Activated CD4-positive, alpha-beta T cell treated with anti-CD3 and anti-CD28 coated beads for 36 hours (primary cell): ENCODE data around the gene NOL9. TPM values are rescaled to one million over a fixed set of nuclear protein-coding genes. Genes with fewer than 3 reads are reported as not detected.

Source experiments
- ATAC-seq: fragments of 200-7000 bp; cut with Tn5 transposase; one replicate; pipeline ENCODE4 v1.10.0; 2021; ENCODE audit warnings: mild to moderate bottlenecking, moderate library complexity
- CTCF ChIA-PET: fragments of 350-600 bp; sonication (Branson Sonifier 250); formaldehyde crosslinking; loops from one replicate; lab custom pipeline; 2021; ENCODE audit warnings: antibody characterized with exemption; lab: Charles Lee
- POLR2A ChIA-PET: fragments of 350-600 bp; sonication (Branson Sonifier 250); formaldehyde crosslinking; loops from one replicate; lab custom pipeline; 2021; ENCODE audit warnings: antibody characterized with exemption, inconsistent platforms; lab: Charles Lee
- DNase-seq: peaks from one replicate; pipeline ENCODE4 v3.0.0-alpha.2; 2020
- H3K27ac Mint-ChIP-seq: one replicate; pipeline ENCODE4 v1.8.0; 2021; ENCODE audit warnings: mixed read lengths
- H3K27me3 Mint-ChIP-seq: one replicate; pipeline ENCODE4 v1.8.0; 2021; ENCODE audit warnings: mixed read lengths
- H3K36me3 Mint-ChIP-seq: one replicate; pipeline ENCODE4 v1.8.0; 2021; ENCODE audit warnings: low read depth, mixed read lengths
- H3K4me1 Mint-ChIP-seq: one replicate; pipeline ENCODE4 v1.8.0; 2021; ENCODE audit warnings: mixed read lengths
- H3K4me3 Mint-ChIP-seq: one replicate; pipeline ENCODE4 v1.8.0; 2021; ENCODE audit warnings: mild to moderate bottlenecking, moderate library complexity, mixed read lengths
- H3K9me3 Mint-ChIP-seq: one replicate; pipeline ENCODE4 v1.8.0; 2021; ENCODE audit warnings: low read depth, mixed read lengths
- intact Hi-C, 2 experiments: fragments of 100-400 bp; cut with DNase I in 1 of 2; cut with micrococcal nuclease in 1 of 2; formaldehyde crosslinking; loops; one replicate each; pipeline versions ENCODE4 v1.14.2 to v1.15.1; 2022 to 2024; cut with DNase I, micrococcal nuclease
- total RNA-seq, 2 experiments: library from RNA; stranded (reverse); gene quantifications; one replicate each; pipeline ENCODE4 v1.2.3, GENCODE V29; 2021

The NOL9 gene
- total RNA-seq, 2 experiments from 2014 or later = 37.4 to 44.7 TPM

DNA sequence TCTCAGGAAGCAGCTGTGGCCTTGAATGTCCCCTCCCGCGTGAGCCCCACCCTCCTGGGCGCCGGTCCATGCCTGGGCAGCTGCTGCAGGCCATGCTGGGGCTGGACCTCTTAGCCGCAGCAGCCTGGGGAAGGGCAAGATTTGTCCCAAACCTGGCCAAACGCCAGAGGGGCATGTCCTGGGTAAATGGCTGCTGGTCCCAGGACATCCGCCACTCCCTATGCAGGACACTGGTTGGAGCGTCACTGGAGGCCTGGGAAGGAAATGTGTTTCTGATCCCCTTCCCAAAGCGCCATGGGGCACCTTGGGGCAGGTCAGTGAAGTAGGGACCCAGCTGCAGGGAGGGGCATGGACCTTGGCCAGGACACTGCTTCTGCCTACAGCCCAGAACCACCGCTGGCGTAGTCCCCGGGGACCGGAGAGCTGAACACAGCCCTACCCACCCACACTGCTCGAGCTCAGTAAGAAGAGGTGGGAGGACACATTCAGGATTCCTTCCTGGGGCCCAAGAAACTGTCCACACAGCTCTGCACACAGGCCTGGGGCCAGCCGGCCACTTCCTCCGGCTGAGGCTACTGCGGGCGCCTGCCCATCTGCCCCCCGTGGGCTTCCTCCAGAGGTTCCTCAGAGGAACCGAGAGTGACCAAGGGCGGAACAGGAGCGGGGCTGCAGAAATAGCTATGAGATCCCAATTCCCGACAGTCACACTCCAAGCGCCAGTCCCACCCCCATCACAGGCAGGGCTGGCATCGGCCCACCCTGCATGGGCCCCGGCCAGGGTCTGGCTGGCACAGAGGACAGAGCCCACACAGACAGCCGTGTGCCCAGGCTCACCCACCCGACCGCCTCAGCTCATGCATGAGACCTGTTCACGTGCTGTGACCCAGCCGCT, 52.1 kb downstream of the NOL9 start:
- Mint-ChIP-seq H3K27me3 (peaks cover 9% of the 10 kb centered on the region), H3K9me3 (no peaks in the 10 kb centered on the region), H3K4me3 (no peak overlapping the region), H3K36me3 (no peaks in the 10 kb centered on the region), H3K4me1 (peaks cover 6% of the 10 kb centered on the region), H3K27ac (no peak overlapping the region)
- intact Hi-C loops = no loop called here
- CTCF ChIA-PET = interaction anchor here (1.4 kb wide), 1 partner anchor 12 kb away, joined by 4 read pairs; no protein-coding TSS in a partner anchor
- ATAC-seq = no peak
- POLR2A ChIA-PET = no interaction called here
- DNase-seq = no peak

DNA sequence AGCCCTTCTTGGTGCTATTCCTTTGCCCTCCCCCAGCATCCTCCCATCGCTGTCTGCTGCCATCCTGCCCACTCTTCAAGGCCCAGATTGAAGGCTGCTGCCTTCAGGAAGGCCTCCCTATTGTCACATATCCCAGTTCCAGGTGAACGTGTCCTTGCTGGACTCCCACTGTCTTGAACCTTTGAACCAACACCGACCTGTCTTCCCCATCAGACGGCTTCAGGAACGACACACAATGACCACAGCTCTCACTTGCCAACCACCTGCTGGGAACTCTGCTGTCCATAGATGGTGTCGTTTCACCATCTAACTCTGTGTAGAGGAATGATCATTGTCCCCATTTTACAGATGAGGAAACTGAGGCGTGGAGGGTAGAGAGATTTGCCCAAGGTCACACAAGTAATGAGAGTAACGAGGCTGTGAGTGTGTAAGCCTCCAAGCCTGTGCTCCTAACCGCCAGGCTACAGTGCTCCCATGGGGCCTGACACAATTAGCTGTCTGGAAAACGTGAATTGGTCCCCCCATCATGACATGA, 53.0 kb downstream of the NOL9 start:
- ATAC-seq (no peak), DNase-seq (no peak)
- intact Hi-C loops = no loop called here
- Mint-ChIP-seq H3K27ac (no peak overlapping the region), H3K4me1 (peaks cover 6% of the 10 kb centered on the region), H3K4me3 (no peak overlapping the region), H3K9me3 (no peaks in the 10 kb centered on the region), H3K36me3 (no peaks in the 10 kb centered on the region), H3K27me3 (peaks cover 9% of the 10 kb centered on the region)
- CTCF ChIA-PET = no interaction called here
- POLR2A ChIA-PET = no interaction called here

DNA sequence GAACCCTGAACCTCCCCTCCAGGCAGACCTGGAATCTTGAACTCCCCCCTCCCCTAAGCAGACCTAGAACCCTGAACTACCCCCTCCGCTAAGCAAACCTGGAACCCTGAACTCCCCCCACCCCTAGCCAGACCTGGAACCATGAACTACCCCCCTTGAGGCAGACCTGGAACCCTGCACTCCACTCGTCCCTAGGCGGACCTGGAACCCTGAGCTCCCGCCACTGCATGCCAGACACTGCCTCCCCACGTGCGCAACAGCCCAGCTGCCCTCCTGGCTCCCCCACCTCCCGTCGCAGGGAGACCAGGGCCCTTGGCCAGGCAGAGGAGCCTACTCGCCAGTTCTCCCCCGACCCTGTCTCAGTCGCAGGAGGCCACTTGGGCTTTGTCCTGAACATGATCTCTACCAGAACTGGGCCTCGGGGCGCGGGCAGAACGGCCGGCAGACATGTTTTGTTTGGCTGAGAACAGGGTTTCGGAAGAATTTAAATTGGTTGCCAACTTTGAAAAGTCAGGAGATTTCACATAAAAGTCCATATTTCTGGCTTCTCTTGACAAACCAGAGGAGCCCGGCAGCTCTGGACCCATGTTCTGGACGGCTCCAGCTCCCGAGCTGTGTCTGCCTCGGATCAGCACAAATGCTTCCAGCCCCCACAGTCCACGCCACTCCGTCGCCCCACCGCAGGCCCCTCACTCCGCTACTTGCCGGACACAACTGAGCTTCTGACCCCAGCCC, 53.6 kb downstream of the NOL9 start:
- ATAC-seq (no peak), DNase-seq (no peak)
- CTCF ChIA-PET = no interaction called here
- H3K9me3 Mint-ChIP-seq = no peaks in the 10 kb centered on the region
- H3K27me3 Mint-ChIP-seq = peaks cover 9% of the 10 kb centered on the region
- POLR2A ChIA-PET = no interaction called here
- H3K36me3 Mint-ChIP-seq = no peaks in the 10 kb centered on the region
- H3K4me1 Mint-ChIP-seq = peaks cover 6% of the 10 kb centered on the region
- intact Hi-C loops = no loop called here
- H3K4me3 Mint-ChIP-seq = no peak overlapping the region
- no peak overlapping the region for H3K27ac Mint-ChIP-seq

DNA sequence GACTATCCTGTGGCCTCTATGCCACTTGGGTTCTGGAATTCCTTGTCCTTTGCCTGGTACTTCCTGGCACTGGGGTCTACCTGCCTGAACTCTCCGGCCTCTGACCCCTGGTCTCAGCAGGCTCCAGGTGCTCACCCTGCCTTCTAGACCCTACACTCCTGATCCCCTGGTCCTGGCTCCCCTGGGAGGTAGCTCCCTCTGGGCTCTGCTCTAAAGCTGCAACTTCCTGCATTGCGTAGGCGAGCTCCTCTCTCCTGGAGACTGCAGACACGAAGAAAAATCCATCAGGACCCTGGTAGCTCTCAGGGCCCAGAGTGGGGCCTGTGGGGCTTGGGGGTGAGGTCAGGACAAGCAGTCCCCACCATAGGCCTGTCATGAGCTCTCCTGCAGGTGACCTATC, 55.0 kb downstream of the NOL9 start:
- H3K36me3 Mint-ChIP-seq = no peaks in the 10 kb centered on the region
- H3K9me3 Mint-ChIP-seq = no peaks in the 10 kb centered on the region
- POLR2A ChIA-PET = interaction anchor here (0.6 kb wide), 1 partner anchor 135 kb away, joined by 3 read pairs; no protein-coding TSS in a partner anchor
- H3K27me3 Mint-ChIP-seq = peaks cover 9% of the 10 kb centered on the region
- H3K4me1 Mint-ChIP-seq = peaks cover 8% of the 10 kb centered on the region
- DNase-seq = no peak
- intact Hi-C loops = no loop called here
- H3K27ac Mint-ChIP-seq = no peak overlapping the region
- no peak overlapping the region for H3K4me3 Mint-ChIP-seq
- CTCF ChIA-PET = interaction anchor here (1.0 to 2.4 kb wide), 2 partner anchors 12 to 13 kb away, joined by 3 to 9 read pairs; no protein-coding TSS in a partner anchor
- ATAC-seq = no peak

DNA sequence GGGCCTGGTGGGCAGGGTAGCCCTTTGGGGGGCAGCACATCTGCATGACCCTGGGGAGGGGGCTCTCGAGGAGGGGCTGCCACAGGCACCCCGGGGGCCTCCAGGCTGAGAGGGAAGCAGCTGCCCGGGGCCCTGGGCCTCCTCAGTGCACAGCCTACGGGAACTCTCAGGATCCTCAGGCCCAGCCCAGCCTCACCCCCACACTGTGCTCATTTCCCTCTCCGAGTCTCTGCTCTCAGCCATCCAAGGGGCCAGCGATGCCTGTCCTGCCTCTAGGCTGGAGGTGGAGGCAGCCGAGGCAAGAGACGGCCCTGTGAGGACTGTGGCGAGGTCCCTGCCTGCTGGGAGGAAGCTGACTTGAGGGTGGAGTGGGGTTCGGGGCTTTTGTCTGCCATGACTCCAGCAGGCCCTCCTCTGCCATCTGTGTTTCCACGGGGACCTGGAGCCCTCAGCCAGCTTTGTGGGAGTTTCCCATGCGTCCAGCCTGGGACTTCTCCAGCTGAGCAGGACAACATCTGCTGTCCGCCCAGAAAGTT, 55.7 kb downstream of the NOL9 start:
- DNase-seq (no peak), ATAC-seq (no peak)
- Mint-ChIP-seq H3K27ac (no peak overlapping the region), H3K27me3 (peaks cover 9% of the 10 kb centered on the region), H3K9me3 (no peaks in the 10 kb centered on the region), H3K4me1 (peaks cover 8% of the 10 kb centered on the region), H3K36me3 (no peaks in the 10 kb centered on the region), H3K4me3 (no peak overlapping the region)
- POLR2A ChIA-PET = no interaction called here
- CTCF ChIA-PET = interaction anchor here (0.6 to 2.4 kb wide), 5 partner anchors 11 to 428 kb away, joined by 3 to 9 read pairs (median 3); no protein-coding TSS in a partner anchor
- intact Hi-C loops = no loop called here

DNA sequence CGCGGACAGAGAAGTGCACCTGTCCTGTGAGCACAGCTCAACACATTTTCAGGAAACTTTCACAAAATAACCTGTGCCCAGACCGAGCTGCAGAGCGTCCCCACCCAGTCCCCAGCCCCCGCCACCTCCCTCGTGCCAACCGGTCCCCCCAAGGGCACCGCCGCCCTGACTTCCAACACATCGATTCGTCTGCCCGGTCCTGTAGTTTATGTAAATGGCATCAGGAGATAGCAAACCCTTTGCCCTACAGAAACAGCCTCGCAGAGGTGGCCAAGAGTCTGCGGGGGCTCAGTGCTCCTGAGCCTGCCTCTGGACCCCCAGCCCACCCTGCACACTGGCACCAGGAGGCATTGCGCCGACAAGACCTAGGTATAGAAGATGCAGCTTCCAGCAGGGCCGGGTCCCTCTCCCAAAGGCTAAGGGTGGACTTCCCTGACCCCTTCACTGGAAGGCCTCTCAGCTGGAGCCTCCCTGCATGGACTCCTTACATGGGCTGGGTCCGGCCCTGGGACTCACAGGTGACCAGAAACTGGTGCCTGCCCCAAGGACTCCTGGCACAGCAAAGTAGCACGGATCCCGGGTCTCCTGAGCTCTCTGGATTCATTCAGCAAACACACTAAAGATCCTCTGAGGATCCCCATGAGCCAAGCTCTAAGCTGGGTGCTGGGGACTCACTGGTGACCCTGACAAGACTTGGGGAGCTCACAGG, 56.3 kb downstream of the NOL9 start:
- Mint-ChIP-seq H3K36me3 (no peaks in the 10 kb centered on the region), H3K27me3 (peaks cover 9% of the 10 kb centered on the region), H3K4me1 (peaks cover 8% of the 10 kb centered on the region), H3K4me3 (peak overlapping the region; percentile 58), H3K9me3 (no peaks in the 10 kb centered on the region), H3K27ac (peak overlapping the region; percentile 19)
- POLR2A ChIA-PET = no interaction called here
- intact Hi-C loops = no loop called here
- ATAC-seq (no peak), DNase-seq (no peak)
- CTCF ChIA-PET = interaction anchor here (0.6 to 2.4 kb wide), 5 partner anchors 11 to 64 kb away, joined by 3 to 9 read pairs (median 3); no protein-coding TSS in a partner anchor

DNA sequence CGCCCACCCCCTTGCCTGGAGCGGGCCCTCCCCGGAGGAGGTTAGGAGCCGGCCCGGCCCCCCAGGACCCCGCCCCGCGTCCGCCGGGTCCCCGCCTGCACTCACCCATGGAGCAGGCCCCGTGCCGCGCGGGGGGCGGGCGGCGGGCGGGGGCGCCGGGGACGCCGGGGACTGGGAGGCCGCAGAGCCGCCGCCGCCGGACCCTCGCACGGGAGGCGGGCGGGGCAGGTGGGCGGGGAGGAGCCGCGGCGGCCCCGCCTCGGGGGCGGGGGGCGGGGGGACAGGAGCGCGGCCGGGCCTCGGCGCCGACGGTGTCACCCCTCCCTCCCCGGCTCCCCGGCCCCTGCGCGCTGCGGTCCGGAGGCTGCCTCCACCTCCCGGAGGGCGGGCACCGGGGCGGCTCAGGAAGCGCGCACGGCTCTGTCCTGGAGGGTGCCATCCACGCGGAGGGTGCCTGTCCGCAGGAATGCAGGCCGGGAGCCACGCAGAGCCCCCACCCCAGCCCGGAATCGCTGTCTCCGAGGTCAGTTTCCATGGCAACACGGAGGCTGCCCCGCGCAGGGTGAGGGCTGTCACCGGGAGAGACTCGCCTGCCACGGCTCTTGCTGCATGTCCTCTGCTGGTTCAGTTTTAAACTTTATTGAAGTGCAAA, 57.0 kb downstream of the NOL9 start:
- no peaks in the 10 kb centered on the region for H3K9me3 Mint-ChIP-seq
- peaks cover 9% of the 10 kb centered on the region for H3K27me3 Mint-ChIP-seq
- ChIA-PET CTCF (interaction anchor here (2.4 kb wide), 1 partner anchor 11 kb away, joined by 9 read pairs; no protein-coding TSS in a partner anchor), POLR2A (no interaction called here)
- peak overlapping the region; percentile 58 for H3K4me3 Mint-ChIP-seq
- intact Hi-C loops = no loop called here
- ATAC-seq (peak; percentile 65), DNase-seq (peak; percentile 65)
- H3K4me1 Mint-ChIP-seq = peaks cover 8% of the 10 kb centered on the region
- no peaks in the 10 kb centered on the region for H3K36me3 Mint-ChIP-seq
- peak overlapping the region; percentile 19 for H3K27ac Mint-ChIP-seq

DNA sequence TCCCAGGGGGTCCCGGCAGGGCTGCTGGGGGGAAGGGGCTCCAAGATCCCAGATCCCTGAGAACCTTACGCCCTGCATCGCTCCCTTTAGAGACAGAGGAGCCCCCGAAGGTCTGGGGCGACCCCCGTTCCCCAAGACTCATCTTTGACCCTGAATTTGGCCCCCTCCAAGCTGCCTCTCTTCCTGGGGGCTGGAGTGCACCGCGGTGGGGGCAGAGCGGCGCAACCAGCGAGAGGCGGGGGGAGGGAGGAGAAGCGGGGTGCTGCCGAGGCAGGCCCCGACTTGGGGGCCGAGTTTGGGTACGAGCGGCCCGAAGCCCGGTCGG, 57.5 kb downstream of the NOL9 start:
- Mint-ChIP-seq H3K4me1 (peaks cover 8% of the 10 kb centered on the region), H3K27ac (no peak overlapping the region), H3K9me3 (no peaks in the 10 kb centered on the region), H3K36me3 (no peaks in the 10 kb centered on the region), H3K4me3 (no peak overlapping the region), H3K27me3 (peaks cover 9% of the 10 kb centered on the region)
- DNase-seq = no peak
- no peak for ATAC-seq
- POLR2A ChIA-PET = no interaction called here
- CTCF ChIA-PET = no interaction called here
- intact Hi-C loops = no loop called here

DNA sequence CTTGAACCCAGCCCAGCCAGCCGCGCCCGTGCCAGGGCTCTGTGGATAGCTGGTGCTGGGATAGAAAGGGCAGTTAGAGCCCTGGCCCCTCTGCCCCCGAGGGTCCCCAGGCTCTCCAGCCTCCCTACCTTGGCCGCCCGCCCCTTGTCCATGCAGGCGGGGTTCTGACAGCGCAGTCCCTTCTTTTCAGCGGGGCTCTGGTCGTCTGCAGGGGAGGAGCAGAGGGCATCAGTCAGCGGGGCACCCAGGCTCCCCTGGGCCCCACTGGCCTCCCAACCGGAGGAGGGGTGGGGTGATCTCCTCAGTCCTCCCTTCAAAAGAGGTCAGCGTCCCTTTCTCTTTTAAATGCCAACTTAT, 58.0 kb downstream of the NOL9 start:
- peaks cover 9% of the 10 kb centered on the region for H3K27me3 Mint-ChIP-seq
- DNase-seq = no peak

DNA sequence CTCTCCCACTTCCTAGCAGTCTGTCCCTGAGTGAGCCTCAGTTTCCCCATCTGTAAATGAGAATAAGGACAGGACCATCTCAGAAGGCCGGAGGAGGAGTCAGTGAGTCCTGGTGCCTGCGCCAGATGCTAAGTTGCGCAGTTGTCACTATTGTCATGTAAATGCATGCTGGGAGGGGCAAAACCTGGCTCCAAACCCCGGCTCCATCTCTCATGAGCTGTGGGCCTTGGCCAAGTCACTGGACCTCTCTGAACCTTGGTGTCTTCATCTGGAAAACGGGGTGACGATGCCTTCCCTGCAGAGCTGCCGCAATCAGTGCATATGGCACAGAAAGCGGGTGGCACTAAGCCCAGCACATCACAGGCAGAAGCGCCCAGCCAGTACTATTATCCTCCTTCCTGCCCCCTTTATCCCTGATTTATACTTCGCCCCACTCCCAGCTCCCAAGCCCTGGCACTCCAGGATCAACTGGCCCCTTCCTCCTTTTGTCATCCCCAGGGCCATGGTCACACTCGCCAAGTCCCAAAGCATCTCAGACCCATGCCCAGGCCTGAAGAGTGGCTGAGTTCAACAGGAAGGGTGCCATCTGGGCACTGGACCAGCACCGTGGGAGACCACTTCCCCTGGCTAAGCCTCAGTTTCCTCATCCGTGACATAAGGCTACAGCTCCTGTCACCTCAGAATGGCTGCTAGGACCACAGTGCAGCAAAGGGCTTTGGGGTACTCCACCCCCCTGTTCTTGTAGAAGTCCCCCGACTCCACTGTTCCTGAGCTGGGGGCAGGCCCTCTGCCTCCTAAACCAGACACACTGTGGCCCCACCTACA, 58.6 kb downstream of the NOL9 start:
- H3K27ac Mint-ChIP-seq = no peak overlapping the region
- peaks cover 6% of the 10 kb centered on the region for H3K27me3 Mint-ChIP-seq
- POLR2A ChIA-PET = interaction anchor here (0.6 kb wide), 1 partner anchor 125 kb away, joined by 5 read pairs; no protein-coding TSS in a partner anchor
- H3K4me3 Mint-ChIP-seq = no peak overlapping the region
- H3K36me3 Mint-ChIP-seq = no peaks in the 10 kb centered on the region
- ATAC-seq = no peak
- CTCF ChIA-PET = interaction anchor here (0.5 to 0.7 kb wide), 2 partner anchors 9 to 467 kb away, joined by 3 read pairs; no protein-coding TSS in a partner anchor
- intact Hi-C loops = no loop called here
- no peaks in the 10 kb centered on the region for H3K9me3 Mint-ChIP-seq
- H3K4me1 Mint-ChIP-seq = peaks cover 17% of the 10 kb centered on the region
- no peak for DNase-seq

More for the DNA sequence above, 58.0 kb downstream of the NOL9 start:
- Mint-ChIP-seq H3K36me3 (no peaks in the 10 kb centered on the region), H3K27ac (no peak overlapping the region), H3K4me3 (no peak overlapping the region), H3K4me1 (peaks cover 13% of the 10 kb centered on the region), H3K9me3 (no peaks in the 10 kb centered on the region)
- intact Hi-C loops = no loop called here
- ATAC-seq = no peak
- ChIA-PET POLR2A (interaction anchor here (0.6 kb wide), 1 partner anchor 126 kb away, joined by 5 read pairs; no protein-coding TSS in a partner anchor), CTCF (no interaction called here)
